ENCODE data around the gene WASHC4. TPM values are rescaled to one million over a fixed set of nuclear protein-coding genes. Genes with fewer than 3 reads are reported as not detected.

Gene WASHC4
- total and polyA plus RNA-seq, 2 donors (not counting 3 experiments of a cell fraction or from before 2014, with no cell fraction given): 30.4 to 123 TPM

DNA sequence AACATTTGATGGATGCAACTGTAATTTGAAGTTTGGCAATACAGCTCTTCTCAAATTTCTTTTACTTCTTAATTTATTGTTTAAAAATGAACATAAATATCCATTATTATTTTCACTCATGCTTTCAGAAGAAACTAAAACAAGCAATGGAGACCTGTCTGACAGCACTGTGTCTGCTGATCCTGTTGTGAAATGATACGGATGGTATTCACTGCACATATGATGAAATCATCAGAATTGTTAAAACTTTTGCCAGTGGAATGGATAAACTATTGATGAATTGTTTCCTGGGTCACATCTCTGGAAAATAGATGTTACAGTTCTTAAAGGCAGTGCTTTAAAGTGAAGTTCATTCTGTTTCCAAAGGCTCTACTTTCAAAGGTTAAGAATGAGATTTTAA, 59.2 kb downstream of the WASHC4 start:
- FAIRE-seq (no peak), DNase-seq (ENCODE audit: low read depth, low spot score) (no peak)
- no peaks in the 10 kb centered on the region for H3K4me1 ChIP-seq (ENCODE audit: control insufficient read depth, extremely low read depth, insufficient read depth, low read length)
- no peaks in the 10 kb centered on the region for H3K79me2 ChIP-seq (ENCODE audit: control insufficient read depth, insufficient read depth, low read length)
- no peaks in the 10 kb centered on the region for H3K27me3 ChIP-seq (ENCODE audit: control insufficient read depth in 2 of 2, insufficient read depth in 2 of 2, low read length in 2 of 2)
- dilution Hi-C loops (cut with MboI; ENCODE audit: extremely low pct_ligation_motif_present, low sequenced_read_pairs): no loop called here
- POLR2A ChIA-PET: no interaction called here
- no TSS peak for BruUV-seq (replicated peaks)
- H3K4me2 ChIP-seq (ENCODE audit: insufficient read depth, low read length): no peak overlapping the region
- H3K27ac ChIP-seq (ENCODE audit: insufficient read depth, low read depth, low read length): no peak overlapping the region
- H4K20me1 ChIP-seq (replicated peaks; ENCODE audit: control insufficient read depth, extremely low read depth, insufficient read depth, low read length): peaks cover 9% of the 10 kb centered on the region
- H3K9me1 ChIP-seq (replicated peaks; ENCODE audit: control insufficient read depth, extremely low read depth, insufficient read depth, low read length): no peaks in the 10 kb centered on the region
- no peak for TF ChIP-seq GATA2 (IDR thresholded peaks at IDR 0.05; ENCODE audit: insufficient read depth, insufficient read length, low read depth, low read length)
- no peak for TF ChIP-seq MYC (IDR thresholded peaks at IDR 0.05; ENCODE audit: low read depth, low read length)
- TF ChIP-seq JUN (IDR thresholded peaks at IDR 0.05; ENCODE audit: borderline replicate concordance, insufficient read depth, insufficient read length, low read depth): no peak
- TF ChIP-seq, protein P1, sequence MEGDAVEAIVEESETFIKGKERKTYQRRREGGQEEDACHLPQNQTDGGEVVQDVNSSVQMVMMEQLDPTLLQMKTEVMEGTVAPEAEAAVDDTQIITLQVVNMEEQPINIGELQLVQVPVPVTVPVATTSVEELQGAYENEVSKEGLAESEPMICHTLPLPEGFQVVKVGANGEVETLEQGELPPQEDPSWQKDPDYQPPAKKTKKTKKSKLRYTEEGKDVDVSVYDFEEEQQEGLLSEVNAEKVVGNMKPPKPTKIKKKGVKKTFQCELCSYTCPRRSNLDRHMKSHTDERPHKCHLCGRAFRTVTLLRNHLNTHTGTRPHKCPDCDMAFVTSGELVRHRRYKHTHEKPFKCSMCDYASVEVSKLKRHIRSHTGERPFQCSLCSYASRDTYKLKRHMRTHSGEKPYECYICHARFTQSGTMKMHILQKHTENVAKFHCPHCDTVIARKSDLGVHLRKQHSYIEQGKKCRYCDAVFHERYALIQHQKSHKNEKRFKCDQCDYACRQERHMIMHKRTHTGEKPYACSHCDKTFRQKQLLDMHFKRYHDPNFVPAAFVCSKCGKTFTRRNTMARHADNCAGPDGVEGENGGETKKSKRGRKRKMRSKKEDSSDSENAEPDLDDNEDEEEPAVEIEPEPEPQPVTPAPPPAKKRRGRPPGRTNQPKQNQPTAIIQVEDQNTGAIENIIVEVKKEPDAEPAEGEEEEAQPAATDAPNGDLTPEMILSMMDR (IDR thresholded peaks at IDR 0.05; ENCODE audit: extremely low read depth in 1 of 2, insufficient read depth in 1 of 2, low read depth in 1 of 2, low read length in 2 of 2): no peak
- no peak for TF ChIP-seq FOS (IDR thresholded peaks at IDR 0.05; ENCODE audit: borderline replicate concordance, insufficient read depth, low read length)
- H3K36me3 ChIP-seq (ENCODE audit: control insufficient read depth in 2 of 2, extremely low read depth in 1 of 2, insufficient read depth in 2 of 2, low read length in 2 of 2): peaks cover 13 to 59% of the 10 kb centered on the region in 2 experiments
- H3K9me3 ChIP-seq (replicated peaks; ENCODE audit: control insufficient read depth, insufficient read depth, low read length): no peaks in the 10 kb centered on the region
- H3K4me3 ChIP-seq (replicated peaks in 1 of 3; ENCODE audit: insufficient read depth in 1 of 3, low read depth in 1 of 3, low read length in 3 of 3): no peak overlapping the region
- CTCF ChIA-PET: interaction anchor here (1.1 to 1.8 kb wide), 2 partner anchors 208 to 217 kb away, joined by 4 to 5 read pairs; no protein-coding TSS in a partner anchor
- intact Hi-C loops (cut with micrococcal nuclease): no loop called here
- no peak overlapping the region for H2AFZ ChIP-seq (ENCODE audit: low read depth, low read length)
- no peak overlapping the region for H3K9ac ChIP-seq (replicated peaks; ENCODE audit: extremely low read depth, insufficient read depth, low read length)

DNA sequence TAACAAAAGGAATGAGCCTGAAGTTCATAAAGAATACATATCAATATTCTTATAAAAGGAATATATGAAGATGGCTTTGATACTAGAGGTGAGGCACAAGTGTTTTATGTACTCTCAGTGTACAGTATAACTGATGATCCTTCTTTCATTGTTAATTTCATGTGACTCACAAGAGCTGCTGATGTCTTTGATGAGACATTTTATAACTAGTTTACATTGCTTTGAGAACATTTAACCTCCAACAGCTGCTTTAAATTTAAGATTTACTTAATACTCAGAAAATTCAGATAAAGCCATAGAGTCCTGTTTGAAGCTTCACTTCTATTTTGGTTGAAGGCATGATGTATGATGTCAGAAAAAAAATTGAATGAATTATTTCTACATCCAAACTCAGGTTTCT, 59.8 kb downstream of the WASHC4 start:
- H3K27me3 ChIP-seq (ENCODE audit: control insufficient read depth in 2 of 2, insufficient read depth in 2 of 2, low read length in 2 of 2): no peaks in the 10 kb centered on the region
- no peak overlapping the region for H2AFZ ChIP-seq (ENCODE audit: low read depth, low read length)
- no peaks in the 10 kb centered on the region for H3K4me1 ChIP-seq (ENCODE audit: control insufficient read depth, extremely low read depth, insufficient read depth, low read length)
- POLR2A ChIA-PET: no interaction called here
- peaks cover 6% of the 10 kb centered on the region for H4K20me1 ChIP-seq (replicated peaks; ENCODE audit: control insufficient read depth, extremely low read depth, insufficient read depth, low read length)
- intact Hi-C loops (cut with micrococcal nuclease) (no loop called here), dilution Hi-C loops (cut with MboI; ENCODE audit: extremely low pct_ligation_motif_present, low sequenced_read_pairs) (no loop called here)
- no peak overlapping the region for H3K4me2 ChIP-seq (ENCODE audit: insufficient read depth, low read length)
- CTCF ChIA-PET: no interaction called here
- H3K79me2 ChIP-seq (ENCODE audit: control insufficient read depth, insufficient read depth, low read length): no peaks in the 10 kb centered on the region
- H3K4me3 ChIP-seq (replicated peaks in 1 of 3; ENCODE audit: insufficient read depth in 1 of 3, low read depth in 1 of 3, low read length in 3 of 3): no peak overlapping the region
- H3K9ac ChIP-seq (replicated peaks; ENCODE audit: extremely low read depth, insufficient read depth, low read length): no peak overlapping the region
- no peaks in the 10 kb centered on the region for H3K9me3 ChIP-seq (replicated peaks; ENCODE audit: control insufficient read depth, insufficient read depth, low read length)
- FAIRE-seq (no peak), DNase-seq (ENCODE audit: low read depth, low spot score) (no peak)
- no TSS peak for BruUV-seq (replicated peaks)
- peaks cover 13 to 56% of the 10 kb centered on the region in 2 experiments for H3K36me3 ChIP-seq (ENCODE audit: control insufficient read depth in 2 of 2, extremely low read depth in 1 of 2, insufficient read depth in 2 of 2, low read length in 2 of 2)
- no peaks in the 10 kb centered on the region for H3K9me1 ChIP-seq (replicated peaks; ENCODE audit: control insufficient read depth, extremely low read depth, insufficient read depth, low read length)
- no peak overlapping the region for H3K27ac ChIP-seq (ENCODE audit: insufficient read depth, low read depth, low read length)
- TF ChIP-seq JUN (IDR thresholded peaks at IDR 0.05; ENCODE audit: borderline replicate concordance, insufficient read depth, insufficient read length, low read depth) (no peak), FOS (IDR thresholded peaks at IDR 0.05; ENCODE audit: borderline replicate concordance, insufficient read depth, low read length) (no peak), POLR2A (IDR thresholded peaks at IDR 0.05; ENCODE audit: low read depth, low read length) (no peak), GATA2 (IDR thresholded peaks at IDR 0.05; ENCODE audit: insufficient read depth, insufficient read length, low read depth, low read length) (no peak)
